GM18867 (cell line): ENCODE measurements around the gene MME.

Experiments
- ATAC-seq: cut with Tn5 transposase; IDR thresholded peaks from one replicate; pipeline ENCODE4 v1.9.1; 2021; ENCODE audit warnings: mild to moderate bottlenecking, moderate library complexity; ENCODE audit not compliant: unreplicated experiment

Gene MME

DNA sequence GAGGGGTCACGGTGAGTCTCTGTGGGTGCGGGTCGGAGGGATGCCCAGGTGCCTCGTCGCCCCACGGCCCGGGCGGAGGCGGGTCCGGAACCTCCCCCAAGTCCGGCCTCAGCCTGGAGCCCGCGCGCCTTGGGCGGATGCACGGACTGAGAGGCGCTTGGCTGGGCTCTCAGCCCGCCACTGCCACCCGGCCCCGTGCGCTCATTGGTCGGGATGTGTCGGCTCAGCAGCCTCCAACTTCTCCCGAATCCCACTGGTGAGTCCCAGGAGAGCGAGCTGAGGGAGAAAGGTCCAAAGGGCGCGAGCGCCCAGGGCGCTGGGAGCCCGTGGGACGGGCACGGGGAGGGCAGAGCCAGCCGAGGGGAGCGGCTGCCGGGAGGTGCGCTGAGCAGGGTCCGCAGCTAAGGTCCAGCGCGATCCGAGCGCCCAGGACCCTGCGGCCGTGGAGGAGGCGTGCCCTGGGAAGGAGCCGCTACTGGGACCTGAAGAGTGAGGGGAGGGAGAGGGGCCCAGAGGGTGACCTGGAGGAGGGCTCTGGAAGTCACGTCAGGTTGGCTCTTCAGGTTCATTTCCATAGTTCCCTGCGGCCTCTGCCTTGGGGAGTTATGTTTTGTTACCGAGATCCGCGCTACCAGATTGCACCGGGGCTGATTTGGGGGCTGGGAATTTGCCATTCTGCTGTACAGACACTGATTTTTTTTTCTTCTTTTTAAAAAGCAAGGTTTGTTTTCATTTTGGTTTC lies at the start of gene MME:
Gene MME (plus strand): TSS at position 574 of the 742 bp plus-strand sequence. CDS start 3,849 bp downstream, outside the sequence.
- ATAC-seq: no peak

GRCh38 chr3:155031186-155031585 lies 48.9 kb upstream of the MME start:
- no peak for ATAC-seq

- no peak for ATAC-seq
Observed at GRCh38 chr3:155032918-155033317, 47.2 kb upstream of the MME start.

GRCh38 chr3:155034786-155035185 lies 45.3 kb upstream of the MME start:
- ATAC-seq: no peak

DNA sequence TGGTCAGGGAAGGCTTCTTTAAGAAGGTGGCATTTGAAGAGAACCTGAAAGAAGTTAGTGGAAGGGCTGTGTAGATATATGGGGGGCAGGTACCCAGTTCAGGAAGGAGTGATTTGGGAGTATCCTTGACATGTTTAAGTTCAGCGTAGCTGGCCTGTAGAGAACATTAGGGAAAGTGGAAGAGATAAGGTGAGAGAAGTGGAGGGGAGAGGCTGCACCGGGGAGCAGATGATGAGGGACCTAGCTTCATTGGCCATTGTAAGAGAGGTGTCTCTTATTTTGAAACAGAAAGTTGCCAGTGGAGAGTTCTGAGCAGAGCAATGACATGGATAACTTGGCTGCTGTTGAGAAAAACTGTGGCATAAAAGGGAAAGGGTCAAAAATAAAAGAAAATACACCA lies 44.6 kb upstream of the MME start:
- no peak for ATAC-seq

DNA sequence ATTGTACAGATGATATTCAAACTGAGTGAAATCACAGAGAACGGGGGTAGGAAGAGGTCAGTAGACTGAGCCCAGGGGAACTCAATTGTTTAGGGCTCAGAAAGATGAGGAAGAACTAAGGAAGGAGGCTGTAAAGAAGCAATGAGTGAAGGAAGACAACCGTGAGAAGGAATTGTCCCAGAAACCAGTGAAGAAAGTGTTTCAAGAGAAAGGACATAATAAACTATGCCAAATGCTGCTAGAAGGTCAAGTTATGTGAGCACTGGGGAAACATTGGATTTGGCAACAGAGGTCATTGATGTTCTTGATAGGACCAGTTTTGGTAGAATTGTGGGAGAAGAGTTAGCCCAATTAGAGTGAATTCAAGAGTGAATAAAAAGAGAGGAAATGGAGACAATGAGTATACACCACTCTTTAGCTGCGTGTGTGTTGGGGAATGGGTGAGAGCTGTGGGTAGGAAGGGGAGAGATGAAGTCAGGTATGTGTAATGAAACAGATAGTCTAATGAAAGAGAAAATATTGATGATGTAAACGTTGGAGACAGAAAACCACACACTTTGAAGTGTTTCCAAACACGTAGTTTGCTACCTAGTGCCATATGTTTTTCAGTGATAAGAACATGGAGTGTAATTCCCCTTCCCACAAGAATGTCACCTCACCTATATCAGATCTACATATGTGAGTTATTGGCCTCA lies 42.5 kb upstream of the MME start:
- no peak for ATAC-seq

DNA sequence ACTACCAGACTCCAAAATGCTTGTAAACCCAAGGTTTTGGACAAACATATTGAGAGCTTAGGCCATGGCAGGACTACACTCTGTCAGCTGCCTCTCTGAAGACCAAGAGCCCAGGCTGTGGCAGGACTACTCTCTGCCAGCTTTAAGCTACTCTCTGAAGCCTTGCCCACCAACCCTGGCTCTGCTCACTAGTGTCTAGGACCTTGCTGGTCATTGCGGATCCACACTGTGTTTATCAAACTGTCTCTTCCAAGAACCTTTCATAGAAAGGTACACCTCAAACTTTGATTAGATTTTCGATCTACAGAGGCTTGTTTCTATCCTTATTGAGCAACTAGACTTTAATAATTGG lies 41.9 kb upstream of the MME start:
- ATAC-seq: no peak

- ATAC-seq: no peak
Observed at GRCh38 chr3:155046935-155047334, 33.2 kb upstream of the MME start.

- no peak for ATAC-seq
Observed at GRCh38 chr3:155047672-155048071, 32.4 kb upstream of the MME start.

DNA sequence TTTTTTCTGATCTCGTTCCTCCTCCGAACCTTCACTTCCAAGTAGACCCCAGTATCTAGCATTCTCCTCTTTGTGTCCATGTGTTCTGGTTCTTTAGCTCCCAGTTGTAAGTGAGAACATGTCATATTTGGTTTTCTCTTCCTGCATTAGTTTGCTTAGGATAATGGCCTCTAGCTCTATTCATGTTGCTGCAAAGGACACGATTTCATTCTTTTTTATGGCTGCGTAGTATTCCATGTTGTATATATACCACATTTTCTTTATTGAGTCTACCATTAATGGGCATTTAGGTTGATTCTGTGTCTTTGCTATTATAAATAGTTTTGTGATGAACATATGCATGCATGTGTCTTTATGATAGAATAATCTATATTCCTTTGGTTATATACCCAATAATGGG lies 30.2 kb upstream of the MME start:
- no peak for ATAC-seq

- no peak for ATAC-seq
Observed at GRCh38 chr3:155052470-155052869, 27.6 kb upstream of the MME start.

GRCh38 chr3:155053756-155054155 lies 26.4 kb upstream of the MME start:
- ATAC-seq: no peak

- ATAC-seq: no peak
Observed at GRCh38 chr3:155064920-155065319, 15.2 kb upstream of the MME start.

DNA sequence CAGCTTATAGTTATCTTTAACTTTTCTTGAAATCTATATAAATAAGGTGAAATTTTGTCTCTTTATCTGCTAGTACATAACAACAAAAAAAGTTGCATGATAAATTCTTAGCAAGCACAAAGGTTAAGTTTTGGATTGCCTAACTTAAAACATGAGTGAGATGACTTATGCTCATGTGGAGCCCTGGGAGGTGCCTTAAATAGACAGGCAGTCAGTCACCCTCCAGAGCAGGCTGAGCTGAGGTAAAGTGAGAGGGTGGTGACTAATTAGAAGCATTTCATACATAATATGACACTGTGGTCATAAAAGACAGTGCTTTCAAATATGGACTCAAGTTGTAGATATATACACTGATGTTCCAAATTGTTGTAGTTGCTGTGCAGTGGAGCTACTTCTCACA lies 14.6 kb upstream of the MME start:
- no peak for ATAC-seq

DNA sequence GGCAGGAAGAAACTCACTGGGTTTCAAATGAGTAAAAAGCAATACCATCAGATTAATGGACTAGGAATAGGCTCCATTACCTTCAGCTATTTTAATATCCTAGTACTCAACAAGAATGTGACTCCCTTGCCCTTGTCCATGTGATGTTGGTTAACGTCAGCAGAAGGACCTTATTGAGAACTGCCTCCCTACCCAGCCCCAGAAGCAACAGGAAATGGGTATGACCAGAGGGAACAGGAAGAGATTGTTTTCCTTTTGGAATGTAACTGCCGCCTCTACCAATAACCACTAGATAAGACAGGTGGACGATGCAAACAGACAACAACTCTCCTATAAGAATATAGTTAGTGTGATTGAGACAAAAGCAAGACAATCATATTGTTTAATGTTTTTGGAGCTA lies 10.4 kb upstream of the MME start:
- no peak for ATAC-seq

GRCh38 chr3:155070316-155070715 lies 9.8 kb upstream of the MME start:
- no peak for ATAC-seq

DNA sequence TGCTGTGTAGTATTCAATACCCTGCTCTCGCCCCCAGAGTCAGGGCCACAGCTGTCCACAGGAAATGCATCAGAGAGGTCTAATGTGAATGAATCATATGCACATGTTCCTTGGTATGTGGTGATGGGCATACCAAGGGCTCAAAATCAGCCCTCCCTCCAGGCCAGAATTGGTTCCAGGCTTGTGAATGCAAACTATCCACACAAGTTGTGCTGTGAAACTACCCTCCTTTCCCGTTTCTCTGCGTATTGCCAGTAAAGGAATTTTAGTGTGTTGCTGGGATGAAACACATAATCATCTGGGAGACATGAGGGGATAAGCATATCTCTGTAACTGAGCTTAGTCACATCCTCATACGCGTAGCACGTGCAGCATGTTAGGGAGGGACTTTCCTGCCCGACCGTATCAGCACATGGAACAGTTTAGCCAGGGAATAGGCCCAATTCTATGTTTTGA lies 9.2 kb upstream of the MME start:
- ATAC-seq: no peak

- no peak for ATAC-seq
Observed at GRCh38 chr3:155075200-155075599, 4.9 kb upstream of the MME start.

DNA sequence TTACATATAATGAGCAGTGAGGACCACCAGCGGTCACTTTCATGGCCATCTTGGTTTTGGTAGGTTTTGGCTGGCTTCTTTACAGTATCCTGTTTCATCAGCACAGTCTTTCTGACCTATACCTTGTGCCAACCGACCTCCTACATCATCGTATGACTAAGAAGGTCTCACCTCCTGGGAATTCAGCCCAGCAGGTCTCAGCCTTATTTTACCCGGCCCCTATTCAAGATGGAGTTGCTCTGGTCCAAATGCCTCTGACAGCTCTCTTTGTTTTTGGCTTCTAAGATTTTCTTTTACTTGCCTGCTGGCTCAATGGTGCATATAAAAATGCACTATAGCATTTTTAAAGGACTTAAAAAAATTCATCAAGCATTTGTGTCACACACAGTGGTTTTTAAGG lies 3.2 kb upstream of the MME start:
- no peak for ATAC-seq

- no peak for ATAC-seq
Observed at GRCh38 chr3:155078711-155079467, 1.2 kb upstream of the MME start.

DNA sequence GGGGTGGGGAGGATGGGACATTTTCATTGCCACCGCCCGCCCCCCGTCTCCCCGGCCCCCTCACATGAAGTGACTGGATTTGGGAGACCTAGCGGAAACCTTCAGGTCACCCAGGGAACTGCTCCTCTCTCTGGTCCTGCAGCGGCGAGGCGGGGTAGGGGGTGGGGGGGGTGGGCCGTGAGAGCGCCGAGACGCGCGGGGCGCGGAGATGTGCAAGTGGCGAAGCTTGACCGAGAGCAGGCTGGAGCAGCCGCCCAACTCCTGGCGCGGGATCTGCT lies 712 bp upstream of the MME start:
- no peak for ATAC-seq

DNA sequence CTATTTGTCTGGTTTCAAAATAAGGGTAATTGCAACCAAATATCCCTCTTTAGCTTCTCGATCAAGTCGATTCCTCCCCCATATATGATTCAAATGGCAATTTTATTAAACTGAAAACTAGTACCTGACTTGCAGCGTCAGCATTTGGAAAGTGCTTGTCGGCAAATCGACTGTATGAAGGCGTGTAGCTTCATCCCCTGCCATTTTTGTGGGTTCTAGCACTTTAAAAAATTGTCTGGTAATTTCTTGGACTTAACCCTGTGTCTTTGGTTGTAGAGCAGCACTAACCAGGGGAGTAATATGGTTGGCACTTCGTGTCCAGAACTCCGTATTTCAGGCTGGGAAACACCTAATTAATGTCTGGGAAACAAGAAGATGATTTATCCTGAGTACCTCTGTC lies 573 bp downstream of the MME start:
- ATAC-seq: no peak
